Activated naive CD4-positive, alpha-beta T cell treated with anti-CD3 and anti-CD28 coated beads, Interleukin-2, amount 10 ng/mL, durations not matched to agents 7 days and 5 days (primary cell): Measurements from ENCODE around the gene KIAA1549.

Experiments
- CTCF ChIA-PET: fragments of 350-600 bp; sonication (Branson Sonifier 250); formaldehyde crosslinking; loops from one replicate; lab custom pipeline; 2021; ENCODE audit warnings: antibody characterized with exemption; lab: Charles Lee
- DNase-seq: peaks from one replicate; pipeline ENCODE4 v3.0.0-alpha.2; 2020
- H3K27ac Mint-ChIP-seq: one replicate; pipeline ENCODE4 v1.8.0; 2021; ENCODE audit warnings: mild to moderate bottlenecking, moderate library complexity, mixed read lengths
- H3K27me3 Mint-ChIP-seq: one replicate; pipeline ENCODE4 v1.8.0; 2021; ENCODE audit warnings: mild to moderate bottlenecking, mixed read lengths
- H3K36me3 Mint-ChIP-seq: one replicate; pipeline ENCODE4 v1.8.0; 2021; ENCODE audit warnings: mixed read lengths
- H3K4me1 Mint-ChIP-seq: one replicate; pipeline ENCODE4 v1.8.0; 2021; ENCODE audit warnings: mixed read lengths
- H3K4me3 Mint-ChIP-seq: one replicate; pipeline ENCODE4 v1.8.0; 2021; ENCODE audit warnings: mild to moderate bottlenecking, moderate library complexity, mixed read lengths
- H3K9me3 Mint-ChIP-seq: one replicate; pipeline ENCODE4 v1.8.0; 2021; ENCODE audit warnings: mixed read lengths

The KIAA1549 gene

DNA sequence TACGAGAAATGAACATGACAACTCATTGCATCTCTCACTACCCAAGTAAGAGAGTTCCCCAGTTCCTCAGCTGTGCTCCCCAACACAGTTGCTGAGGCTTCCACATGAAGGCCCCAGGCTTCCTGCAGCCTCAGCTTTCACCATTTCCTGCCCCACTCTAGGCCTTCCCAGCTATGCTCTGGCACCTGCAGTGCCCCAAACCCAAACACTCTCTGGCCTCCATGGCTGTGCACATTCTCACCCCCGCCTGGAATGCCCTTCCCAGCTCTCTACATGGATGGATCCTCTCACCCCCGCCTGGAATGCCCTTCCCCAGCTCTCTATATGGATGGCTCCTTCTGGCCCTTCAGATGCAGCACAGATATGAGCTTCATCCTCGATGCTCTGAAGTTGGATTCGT, 61.3 kb downstream of the KIAA1549 start:
- Mint-ChIP-seq H3K36me3 (no peaks in the 10 kb centered on the region), H3K4me3 (no peak overlapping the region), H3K9me3 (no peaks in the 10 kb centered on the region), H3K27me3 (peaks cover 26% of the 10 kb centered on the region), H3K4me1 (peaks cover 15% of the 10 kb centered on the region), H3K27ac (no peak overlapping the region)
- CTCF ChIA-PET, result interaction anchor here (1.5 kb wide), 1 partner anchor 33 kb away, joined by 7 read pairs; no protein-coding TSS in a partner anchor
- DNase-seq, result peak; percentile 28

DNA sequence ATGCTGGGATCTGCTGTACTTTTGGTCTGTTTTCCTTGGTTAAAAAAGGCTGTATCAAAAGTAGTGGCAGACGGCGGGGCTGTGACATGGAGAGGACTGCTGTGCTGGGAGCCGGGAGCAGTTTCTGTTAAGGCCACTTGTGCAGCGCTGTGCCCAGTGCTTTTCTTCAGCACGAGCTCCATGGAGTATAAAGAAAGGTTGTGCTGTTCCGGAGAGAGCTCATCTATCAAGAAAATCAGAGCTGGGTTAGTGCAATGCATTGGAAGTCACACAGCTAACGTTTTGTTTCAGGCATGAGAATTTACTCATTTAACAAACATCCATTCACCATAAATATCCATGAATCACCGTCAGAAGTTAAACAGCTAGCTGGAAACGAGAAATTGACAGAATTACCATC, 62.0 kb downstream of the KIAA1549 start:
- H3K27ac Mint-ChIP-seq, result no peak overlapping the region
- CTCF ChIA-PET, result interaction anchor here (1.5 kb wide), 1 partner anchor 33 kb away, joined by 7 read pairs; no protein-coding TSS in a partner anchor
- H3K9me3 Mint-ChIP-seq, result no peaks in the 10 kb centered on the region
- no peak for DNase-seq
- H3K27me3 Mint-ChIP-seq, result peaks cover 30% of the 10 kb centered on the region
- H3K36me3 Mint-ChIP-seq, result no peaks in the 10 kb centered on the region
- H3K4me1 Mint-ChIP-seq, result peaks cover 15% of the 10 kb centered on the region
- H3K4me3 Mint-ChIP-seq, result no peak overlapping the region

DNA sequence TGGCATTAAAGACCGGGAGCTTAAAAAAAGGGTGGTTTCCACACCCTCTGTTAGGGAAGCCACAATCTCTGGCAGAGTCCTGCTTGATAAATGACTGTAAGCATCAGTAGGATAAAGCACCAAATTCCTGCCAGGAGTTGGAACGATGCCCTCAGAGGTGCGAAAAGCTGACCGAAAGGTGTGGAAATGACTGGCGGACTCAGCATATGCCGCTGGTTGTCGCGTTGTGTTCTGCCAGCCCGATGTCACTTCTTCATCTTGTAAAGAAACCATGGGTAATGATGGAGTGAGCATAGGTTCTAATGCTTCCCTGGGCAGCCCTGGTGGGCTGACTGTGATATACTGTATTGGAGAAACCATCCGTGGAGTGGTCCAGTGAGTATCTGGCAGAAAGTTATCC, 62.4 kb downstream of the KIAA1549 start:
- Mint-ChIP-seq H3K9me3 (no peaks in the 10 kb centered on the region), H3K27me3 (peaks cover 35% of the 10 kb centered on the region), H3K4me1 (peaks cover 15% of the 10 kb centered on the region), H3K4me3 (no peak overlapping the region), H3K36me3 (no peaks in the 10 kb centered on the region), H3K27ac (no peak overlapping the region)
- no peak for DNase-seq
- CTCF ChIA-PET, result interaction anchor here (1.5 kb wide), 1 partner anchor 32 kb away, joined by 7 read pairs; no protein-coding TSS in a partner anchor

DNA sequence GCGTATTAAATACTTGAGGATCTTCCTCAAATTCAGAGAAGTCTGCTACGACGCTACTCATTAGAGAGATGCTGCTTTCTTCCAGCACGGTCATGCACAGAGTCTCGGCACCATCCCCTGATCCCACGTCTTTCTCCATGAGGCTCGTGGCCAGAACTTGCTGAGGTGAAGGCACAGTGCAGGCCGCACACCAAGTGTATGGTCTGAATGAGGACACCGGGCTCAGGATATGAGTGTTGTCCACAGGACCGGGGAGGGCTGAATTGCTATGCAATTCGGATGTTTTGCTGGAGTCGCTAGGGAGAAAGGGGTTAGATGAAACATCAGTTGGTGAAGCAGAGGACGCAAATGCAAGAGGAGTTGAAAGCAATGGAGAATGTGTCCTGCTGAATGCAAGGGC, 63.0 kb downstream of the KIAA1549 start:
- H3K9me3 Mint-ChIP-seq, result no peaks in the 10 kb centered on the region
- H3K36me3 Mint-ChIP-seq, result no peaks in the 10 kb centered on the region
- H3K27me3 Mint-ChIP-seq, result peaks cover 40% of the 10 kb centered on the region
- H3K4me3 Mint-ChIP-seq, result no peak overlapping the region
- H3K4me1 Mint-ChIP-seq, result peaks cover 15% of the 10 kb centered on the region
- CTCF ChIA-PET, result no interaction called here
- H3K27ac Mint-ChIP-seq, result no peak overlapping the region
- no peak for DNase-seq

DNA sequence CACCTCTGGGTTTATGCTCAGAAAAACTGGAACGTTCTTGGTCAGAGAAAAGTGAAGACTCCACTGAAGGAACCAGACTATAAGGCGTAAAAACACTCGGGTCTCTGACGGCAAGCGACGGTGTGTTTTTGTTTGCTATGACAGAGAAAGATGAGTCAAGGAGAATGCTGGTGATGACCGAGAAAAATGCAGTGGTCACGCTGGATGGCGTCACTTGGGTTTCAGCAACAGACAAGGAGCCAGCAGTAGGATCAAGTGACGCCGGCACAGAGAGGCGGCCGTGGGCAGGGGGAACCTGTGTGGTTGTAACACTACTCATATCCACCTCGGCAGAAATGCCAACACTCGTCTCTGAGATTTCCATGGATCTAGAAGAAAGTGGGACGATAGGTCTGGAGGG, 63.4 kb downstream of the KIAA1549 start:
- Mint-ChIP-seq H3K36me3 (no peaks in the 10 kb centered on the region), H3K27ac (no peak overlapping the region), H3K4me1 (peaks cover 15% of the 10 kb centered on the region), H3K27me3 (peaks cover 44% of the 10 kb centered on the region), H3K9me3 (no peaks in the 10 kb centered on the region), H3K4me3 (no peak overlapping the region)
- DNase-seq, result no peak
- CTCF ChIA-PET, result no interaction called here

DNA sequence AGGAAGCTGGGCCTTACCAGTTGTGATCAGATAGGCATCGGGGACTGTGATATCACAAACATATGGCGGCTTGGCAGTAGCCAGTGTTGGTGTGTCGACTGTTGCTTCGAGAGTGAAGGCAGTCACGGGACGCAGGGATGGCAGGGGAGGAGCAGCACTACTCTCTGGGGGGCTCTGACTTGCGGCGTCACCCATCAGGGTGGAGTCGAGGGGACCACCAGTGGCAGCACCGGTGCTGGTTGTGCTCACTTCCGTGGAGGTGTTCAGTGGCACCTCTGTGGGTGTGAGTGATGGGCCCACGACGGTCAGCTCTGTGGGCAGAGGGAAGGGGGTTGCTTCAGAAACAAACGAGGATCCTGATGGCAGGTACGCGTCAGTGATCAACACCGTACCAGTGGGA, 64.5 kb downstream of the KIAA1549 start:
- CTCF ChIA-PET, result no interaction called here
- H3K27ac Mint-ChIP-seq, result no peak overlapping the region
- no peaks in the 10 kb centered on the region for H3K9me3 Mint-ChIP-seq
- peaks cover 54% of the 10 kb centered on the region for H3K27me3 Mint-ChIP-seq
- no peak overlapping the region for H3K4me3 Mint-ChIP-seq
- no peak for DNase-seq
- peaks cover 15% of the 10 kb centered on the region for H3K4me1 Mint-ChIP-seq
- H3K36me3 Mint-ChIP-seq, result no peaks in the 10 kb centered on the region

DNA sequence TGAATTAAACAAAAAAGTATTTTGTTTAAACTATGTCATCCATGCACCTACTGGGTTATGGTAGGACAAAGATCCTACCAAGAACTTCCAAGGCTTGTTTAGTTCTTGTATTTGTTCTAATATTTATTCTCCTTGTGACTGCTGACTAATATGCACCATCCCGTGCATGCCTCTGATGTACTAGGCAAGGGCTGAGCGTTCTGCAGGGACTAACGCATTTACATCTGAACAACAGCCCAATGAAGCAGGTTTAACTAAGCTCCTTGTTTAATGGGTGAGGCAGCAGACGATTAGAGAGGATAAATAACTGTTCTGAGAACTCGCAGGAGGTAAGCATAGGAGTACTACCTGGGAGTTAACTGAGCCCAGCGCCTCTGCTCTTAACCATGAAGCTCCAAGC, 64.9 kb downstream of the KIAA1549 start:
- Mint-ChIP-seq H3K9me3 (no peaks in the 10 kb centered on the region), H3K27me3 (peaks cover 55% of the 10 kb centered on the region)

DNA sequence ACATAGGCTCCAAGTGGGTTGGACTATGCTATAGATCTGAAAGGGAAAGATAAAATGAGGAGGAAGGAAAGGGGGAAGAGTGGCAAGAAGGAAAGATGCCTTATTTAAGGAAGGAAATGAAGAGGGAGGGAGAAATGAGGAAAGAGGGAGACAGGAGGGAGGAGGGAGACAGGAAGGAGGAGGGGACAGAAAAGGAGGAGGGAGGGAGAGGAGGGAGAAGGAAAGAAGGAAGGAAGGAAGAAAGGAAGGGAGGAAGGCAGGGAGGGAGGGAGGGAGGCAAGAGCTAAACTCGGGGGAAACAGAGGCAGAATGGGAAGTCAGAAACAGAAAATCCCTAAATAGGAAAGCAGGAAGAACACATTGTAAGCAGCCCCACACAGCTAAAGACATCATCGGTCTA, 67.4 kb downstream of the KIAA1549 start:
- no peak for DNase-seq
- no peaks in the 10 kb centered on the region for H3K9me3 Mint-ChIP-seq
- H3K4me3 Mint-ChIP-seq, result no peak overlapping the region
- CTCF ChIA-PET, result no interaction called here
- H3K27me3 Mint-ChIP-seq, result peaks cover 67% of the 10 kb centered on the region
- no peaks in the 10 kb centered on the region for H3K36me3 Mint-ChIP-seq
- no peak overlapping the region for H3K27ac Mint-ChIP-seq
- H3K4me1 Mint-ChIP-seq, result no peaks in the 10 kb centered on the region

More for the DNA sequence above, 64.9 kb downstream of the KIAA1549 start:
- Mint-ChIP-seq H3K36me3 (no peaks in the 10 kb centered on the region), H3K4me1 (peaks cover 15% of the 10 kb centered on the region), H3K27ac (no peak overlapping the region), H3K4me3 (no peak overlapping the region)
- CTCF ChIA-PET, result no interaction called here
- DNase-seq, result no peak

DNA sequence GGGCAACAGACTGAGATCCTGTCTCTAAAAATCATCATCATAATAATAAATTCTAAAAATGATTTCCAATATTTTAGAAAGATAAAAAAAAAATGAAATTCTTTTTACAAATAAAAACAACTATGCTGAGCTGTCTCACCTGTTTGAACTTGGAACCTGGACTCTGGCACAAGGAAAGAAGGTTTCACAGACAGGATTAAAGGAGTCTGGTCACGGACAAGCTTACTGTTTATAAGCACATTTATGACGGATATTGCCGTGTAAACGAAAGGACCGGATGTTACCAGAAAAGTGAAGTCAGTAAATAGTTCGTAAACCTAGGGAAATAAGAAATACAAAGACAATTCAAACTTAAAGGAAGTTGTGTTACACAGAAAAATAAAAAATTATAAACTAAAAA, 70.2 kb downstream of the KIAA1549 start:
- CTCF ChIA-PET, result interaction anchor here (0.7 kb wide), 1 partner anchor 67 kb away, joined by 3 read pairs; no protein-coding TSS in a partner anchor
- no peaks in the 10 kb centered on the region for H3K9me3 Mint-ChIP-seq
- peaks cover 71% of the 10 kb centered on the region for H3K27me3 Mint-ChIP-seq
- DNase-seq, result no peak
- H3K4me1 Mint-ChIP-seq, result no peaks in the 10 kb centered on the region
- no peak overlapping the region for H3K27ac Mint-ChIP-seq
- H3K4me3 Mint-ChIP-seq, result no peak overlapping the region
- H3K36me3 Mint-ChIP-seq, result no peaks in the 10 kb centered on the region

DNA sequence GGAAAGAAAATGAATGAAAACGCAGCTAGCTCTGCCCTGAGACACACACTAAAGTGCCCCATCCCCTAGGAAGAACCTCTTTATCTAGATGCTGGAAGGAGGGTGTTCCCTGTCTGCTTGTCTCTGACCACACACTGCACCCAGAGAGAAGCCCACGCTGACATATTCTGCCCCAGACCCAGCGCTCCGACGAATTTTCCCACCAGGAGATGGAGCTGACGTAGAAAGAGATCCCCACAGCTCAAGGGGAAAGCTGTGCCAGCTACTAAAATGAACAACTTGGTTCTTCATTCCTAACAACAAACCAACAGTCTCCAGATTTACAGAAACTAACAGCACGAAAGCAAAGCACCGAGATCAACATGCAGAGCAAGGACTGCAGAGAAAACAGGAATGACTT, 73.3 kb downstream of the KIAA1549 start:
- no peak overlapping the region for H3K4me3 Mint-ChIP-seq
- peaks cover 55% of the 10 kb centered on the region for H3K27me3 Mint-ChIP-seq
- peaks cover 2% of the 10 kb centered on the region for H3K36me3 Mint-ChIP-seq
- DNase-seq, result no peak
- CTCF ChIA-PET, result interaction anchor here (1.3 kb wide), 1 partner anchor 226 kb away, joined by 3 read pairs; a partner anchor contains a TSS
- peaks cover 22% of the 10 kb centered on the region for H3K4me1 Mint-ChIP-seq
- no peak overlapping the region for H3K27ac Mint-ChIP-seq
- no peaks in the 10 kb centered on the region for H3K9me3 Mint-ChIP-seq

DNA sequence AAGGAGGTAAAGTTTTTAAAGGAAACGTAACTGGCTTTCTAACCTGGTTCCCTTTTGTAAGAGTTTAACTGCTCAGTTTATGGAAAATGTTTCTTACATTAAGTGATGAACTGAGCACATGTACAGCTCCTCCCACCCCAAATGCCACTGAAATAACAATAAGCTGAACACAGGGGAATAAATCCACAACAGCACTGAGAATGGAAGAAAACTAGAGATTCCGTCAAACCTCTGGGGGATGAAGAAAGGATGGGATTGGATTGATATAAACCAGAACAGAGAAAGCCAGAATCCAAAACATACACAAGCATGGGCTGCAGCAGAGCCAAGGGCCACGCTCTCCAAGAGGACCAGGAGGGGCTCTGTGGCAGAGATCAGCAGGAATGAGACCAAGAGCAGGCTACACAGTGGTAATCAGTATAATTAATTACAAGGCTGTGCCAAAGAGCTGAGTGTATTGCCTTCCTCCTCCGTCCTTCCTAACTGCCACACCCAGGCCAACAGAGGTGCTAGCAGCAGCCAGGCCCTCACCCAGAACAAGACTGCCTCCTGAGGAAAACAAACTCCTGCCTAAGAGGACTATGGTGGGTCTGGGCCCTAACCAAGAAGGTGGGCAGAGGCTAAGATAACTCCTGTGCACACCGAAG, 73.9 kb downstream of the KIAA1549 start:
- no peak overlapping the region for H3K27ac Mint-ChIP-seq
- DNase-seq, result no peak
- peaks cover 2% of the 10 kb centered on the region for H3K36me3 Mint-ChIP-seq
- no peaks in the 10 kb centered on the region for H3K9me3 Mint-ChIP-seq
- peaks cover 28% of the 10 kb centered on the region for H3K4me1 Mint-ChIP-seq
- CTCF ChIA-PET, result interaction anchor here (0.6 to 1.3 kb wide), 3 partner anchors 21 to 227 kb away, joined by 3 read pairs; a partner anchor contains a TSS
- no peak overlapping the region for H3K4me3 Mint-ChIP-seq
- H3K27me3 Mint-ChIP-seq, result peaks cover 55% of the 10 kb centered on the region

DNA sequence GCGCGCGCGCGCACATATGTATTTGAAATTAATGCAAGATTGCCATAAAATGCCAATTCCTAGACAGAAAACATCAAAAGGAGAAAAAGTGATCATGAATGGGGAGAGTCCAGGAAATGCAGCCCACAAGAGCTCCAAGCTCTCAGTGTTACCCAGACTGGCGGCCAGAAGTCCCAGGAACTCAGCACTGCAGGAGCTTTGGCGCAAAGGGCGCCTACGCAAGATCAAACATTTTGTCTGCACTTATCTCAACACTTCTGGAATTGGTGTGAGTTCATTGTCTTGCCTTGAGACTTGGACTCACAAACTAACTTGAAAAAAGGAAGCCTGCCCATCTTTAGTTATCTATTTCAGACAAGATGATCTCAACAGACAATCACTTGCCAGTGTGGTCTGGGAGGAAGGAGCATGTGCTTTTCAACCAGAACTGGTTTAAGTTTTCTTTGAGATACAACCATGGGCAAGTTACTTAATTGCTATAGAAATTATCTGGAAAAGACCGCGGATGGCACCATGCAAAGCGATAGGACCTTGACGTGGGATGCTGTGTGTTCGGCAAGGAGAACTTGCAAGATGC, 77.2 kb downstream of the KIAA1549 start:
- Mint-ChIP-seq H3K4me3 (peak overlapping the region; percentile 66), H3K36me3 (peaks cover 6% of the 10 kb centered on the region), H3K27me3 (peaks cover 49% of the 10 kb centered on the region), H3K9me3 (peaks cover 2% of the 10 kb centered on the region), H3K4me1 (peaks cover 56% of the 10 kb centered on the region), H3K27ac (peak overlapping the region; percentile 90)
- DNase-seq, result peak; percentile 45
- CTCF ChIA-PET, result interaction anchor here (0.6 to 3.0 kb wide), 3 partner anchors 18 to 180 kb away, joined by 3 to 16 read pairs (median 3); no protein-coding TSS in a partner anchor

DNA sequence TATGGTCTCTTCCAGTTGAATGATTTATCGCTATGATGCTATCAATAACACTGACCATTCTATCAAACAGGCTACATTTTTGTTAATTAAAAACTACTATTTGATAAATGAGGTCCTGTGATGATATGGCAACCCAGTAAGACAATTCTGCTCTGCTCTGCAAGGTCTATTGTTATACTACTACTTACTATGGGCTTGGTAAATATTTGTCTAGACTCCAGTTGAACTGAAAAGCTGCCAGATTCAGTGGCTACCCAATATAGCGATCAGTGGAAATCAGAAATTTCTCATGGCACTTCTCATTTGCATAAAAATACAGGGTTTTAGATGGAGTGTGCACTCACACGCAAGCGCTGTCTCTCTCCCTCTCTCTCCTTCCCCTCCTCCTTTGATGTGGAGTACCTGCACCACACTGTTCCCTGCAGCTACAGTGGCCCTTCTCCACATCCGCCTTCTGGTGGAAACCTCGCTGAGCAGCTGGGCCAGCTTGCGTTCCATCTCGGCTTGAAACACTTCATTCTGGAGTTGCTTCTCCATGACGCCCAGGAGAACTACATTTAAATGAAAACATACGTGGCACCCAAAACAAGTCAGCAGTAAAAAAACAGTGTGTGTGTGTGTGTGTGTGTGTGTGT, 77.9 kb downstream of the KIAA1549 start:
- H3K27ac Mint-ChIP-seq, result peak overlapping the region; percentile 90
- H3K27me3 Mint-ChIP-seq, result peaks cover 42% of the 10 kb centered on the region
- H3K4me3 Mint-ChIP-seq, result peak overlapping the region; percentile 66
- peaks cover 7% of the 10 kb centered on the region for H3K36me3 Mint-ChIP-seq
- H3K9me3 Mint-ChIP-seq, result peaks cover 2% of the 10 kb centered on the region
- CTCF ChIA-PET, result interaction anchor here (0.6 to 3.0 kb wide), 4 partner anchors 9 to 181 kb away, joined by 3 to 16 read pairs (median 3); no protein-coding TSS in a partner anchor
- H3K4me1 Mint-ChIP-seq, result peaks cover 62% of the 10 kb centered on the region
- peak; percentile 93 for DNase-seq

DNA sequence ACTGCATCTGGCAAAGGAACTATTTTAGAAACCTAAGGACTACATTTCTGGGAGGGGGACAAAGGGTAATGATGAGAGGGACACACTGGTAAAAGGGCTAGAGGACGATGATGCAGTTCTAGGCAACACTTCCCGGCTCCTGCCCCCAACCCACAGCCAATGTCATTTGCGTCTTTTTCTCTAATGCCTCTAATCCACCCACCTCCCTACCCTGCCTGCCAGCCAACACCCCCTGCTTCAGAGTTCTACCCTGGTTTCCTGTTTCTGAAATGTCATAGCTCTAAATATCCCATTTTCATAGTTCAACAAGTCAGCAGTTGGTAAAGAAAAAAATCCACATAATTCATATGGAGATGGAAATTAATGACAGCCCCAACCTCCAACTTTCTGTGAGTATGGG, 79.0 kb downstream of the KIAA1549 start:
- Mint-ChIP-seq H3K4me1 (peaks cover 72% of the 10 kb centered on the region), H3K27ac (no peak overlapping the region), H3K4me3 (no peak overlapping the region), H3K27me3 (peaks cover 31% of the 10 kb centered on the region), H3K9me3 (peaks cover 2% of the 10 kb centered on the region), H3K36me3 (peaks cover 7% of the 10 kb centered on the region)
- CTCF ChIA-PET, result interaction anchor here (0.9 to 1.1 kb wide), 2 partner anchors 16 to 449 kb away, joined by 3 read pairs; no protein-coding TSS in a partner anchor
- DNase-seq, result no peak
